HG02970 (cell line): ENCODE data around the gene BYSL.

ENCODE experiments used
- ATAC-seq: cut with Tn5 transposase; IDR thresholded peaks from one replicate; pipeline ENCODE4 v1.9.1; 2021; ENCODE audit warnings: mild to moderate bottlenecking, moderate library complexity, moderate number of reproducible peaks; ENCODE audit not compliant: unreplicated experiment, low FRiP score

Gene BYSL, protein sequence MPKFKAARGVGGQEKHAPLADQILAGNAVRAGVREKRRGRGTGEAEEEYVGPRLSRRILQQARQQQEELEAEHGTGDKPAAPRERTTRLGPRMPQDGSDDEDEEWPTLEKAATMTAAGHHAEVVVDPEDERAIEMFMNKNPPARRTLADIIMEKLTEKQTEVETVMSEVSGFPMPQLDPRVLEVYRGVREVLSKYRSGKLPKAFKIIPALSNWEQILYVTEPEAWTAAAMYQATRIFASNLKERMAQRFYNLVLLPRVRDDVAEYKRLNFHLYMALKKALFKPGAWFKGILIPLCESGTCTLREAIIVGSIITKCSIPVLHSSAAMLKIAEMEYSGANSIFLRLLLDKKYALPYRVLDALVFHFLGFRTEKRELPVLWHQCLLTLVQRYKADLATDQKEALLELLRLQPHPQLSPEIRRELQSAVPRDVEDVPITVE

DNA sequence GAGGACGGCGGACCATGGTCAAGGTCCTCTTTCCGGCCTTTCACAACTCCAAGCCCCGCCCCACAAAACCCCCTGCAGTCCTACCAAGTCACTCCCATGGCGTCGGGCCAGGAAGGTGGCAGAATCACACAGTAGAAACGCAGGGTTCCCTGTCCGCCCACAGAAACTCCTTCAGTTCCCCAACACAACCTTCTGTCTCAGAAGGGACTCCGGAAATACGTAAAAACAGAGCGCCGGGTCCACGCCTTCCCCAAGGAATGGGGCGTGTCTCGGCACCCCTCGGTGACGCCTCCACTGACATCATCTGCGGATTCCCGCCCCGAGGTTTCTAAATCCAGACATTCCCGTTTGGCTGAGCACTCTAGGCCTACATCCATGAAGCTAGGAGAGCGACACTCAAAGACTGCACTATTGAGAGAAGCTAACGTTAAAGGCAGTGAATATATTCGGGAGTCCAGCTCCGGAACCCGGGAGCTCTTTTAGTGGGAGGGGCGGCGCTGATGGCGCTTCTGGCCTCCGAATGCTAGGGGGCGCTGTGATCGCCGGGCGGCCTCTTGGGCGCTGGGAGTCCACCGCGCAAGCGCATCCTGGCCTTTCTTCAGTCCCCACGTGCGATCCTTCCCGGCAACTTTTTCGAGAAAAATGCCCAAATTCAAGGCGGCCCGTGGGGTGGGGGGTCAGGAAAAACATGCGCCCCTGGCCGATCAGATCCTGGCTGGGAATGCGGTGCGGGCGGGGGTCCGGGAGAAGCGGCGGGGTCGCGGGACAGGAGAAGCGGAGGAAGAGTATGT lies at the start of gene BYSL, which contains the start of gene MED20:
TSS of gene BYSL (plus strand) at position 579 of the 791 bp plus-strand sequence. CDS start at position 643, 64 bp downstream.
TSS of gene MED20 (minus strand) at position 219 of the 791 bp plus-strand sequence. CDS start at position 98, 121 bp downstream.
- peak; percentile 91 for ATAC-seq

DNA sequence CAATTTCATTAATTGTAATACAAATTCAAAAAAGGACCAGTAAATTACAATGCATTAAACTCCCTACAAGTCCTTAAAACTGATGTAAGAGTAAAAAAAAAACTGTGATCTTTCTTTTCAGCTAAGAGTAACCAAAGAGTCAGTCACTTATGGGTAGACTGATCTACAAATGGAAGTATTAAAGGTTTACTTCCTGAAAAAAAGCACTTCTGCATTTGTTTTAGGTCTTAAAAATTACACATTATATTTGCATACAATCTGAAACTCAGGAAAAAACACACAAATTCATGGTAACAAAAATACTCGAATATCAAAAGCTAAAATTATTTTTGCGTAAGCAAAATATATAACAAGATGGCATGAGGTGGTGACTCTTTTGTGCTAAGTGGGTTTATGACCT lies 49.6 kb upstream of the BYSL start:
- no peak for ATAC-seq

DNA sequence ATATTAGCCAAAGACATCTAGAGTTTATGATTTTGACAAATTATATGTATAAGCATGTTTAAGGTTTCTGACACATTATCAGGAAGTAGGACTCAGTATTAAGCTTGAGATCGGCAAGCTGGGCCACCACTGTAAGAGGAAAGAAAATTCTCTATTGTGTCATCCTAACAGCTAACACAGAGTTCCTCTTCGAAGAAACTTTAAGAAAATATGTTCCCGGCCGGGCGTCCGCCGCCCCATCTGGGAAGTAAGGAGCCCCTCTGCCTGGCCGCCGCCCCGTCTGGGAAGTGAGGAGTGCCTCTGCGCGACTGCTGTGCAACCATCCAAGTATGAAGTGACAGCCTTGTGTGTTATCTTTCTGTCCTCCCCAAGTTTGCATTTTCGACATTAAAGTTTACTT lies 49.2 kb upstream of the BYSL start:
- ATAC-seq: no peak

DNA sequence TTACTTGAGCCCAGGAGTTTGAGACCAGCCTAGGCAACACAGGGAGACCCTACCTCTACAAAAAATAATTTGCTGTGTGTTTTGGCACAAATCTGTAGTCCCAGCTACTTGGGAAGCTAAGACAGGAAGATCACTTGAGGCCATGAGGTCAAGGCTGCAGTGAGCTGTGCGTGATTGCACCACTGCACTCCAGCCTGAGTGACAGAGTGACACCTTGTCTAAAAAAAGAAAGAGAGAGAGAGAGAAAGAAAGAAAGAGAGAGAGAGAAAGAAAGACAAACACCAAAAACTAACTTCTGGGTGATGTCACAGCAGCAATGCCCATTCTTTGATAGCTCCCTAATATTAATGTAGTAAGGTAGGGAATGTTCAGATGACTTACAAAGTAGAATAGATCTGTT lies 46.6 kb upstream of the BYSL start:
- ATAC-seq: no peak

DNA sequence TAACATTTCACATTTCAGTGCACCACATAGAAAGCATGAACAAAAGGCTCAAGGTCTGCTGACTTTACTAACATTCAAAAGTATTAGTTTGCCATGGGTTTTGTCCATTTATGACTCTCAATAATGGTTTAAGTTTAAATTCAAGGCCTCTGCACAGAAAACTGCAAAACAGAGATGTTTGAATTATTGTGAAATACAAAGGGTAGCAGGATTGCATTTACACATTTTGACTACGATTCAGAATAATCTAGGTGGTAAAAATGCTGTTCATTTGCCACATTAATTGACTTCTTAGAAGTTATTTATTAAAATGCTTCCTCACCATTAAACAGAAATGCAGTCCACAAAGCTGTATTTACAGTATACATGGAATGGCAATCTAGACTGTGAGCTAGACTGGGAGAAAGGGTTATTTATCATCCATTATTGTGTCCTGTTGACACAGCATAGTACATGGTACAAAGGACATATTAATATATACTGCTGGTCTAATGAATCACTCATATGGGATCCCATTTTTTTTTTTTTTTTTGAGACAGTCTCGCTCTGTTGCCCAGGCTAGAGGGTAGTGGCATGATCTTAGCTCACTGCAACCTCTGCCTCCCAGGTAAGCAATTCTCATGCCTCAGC lies 44.1 kb upstream of the BYSL start:
- ATAC-seq: no peak

DNA sequence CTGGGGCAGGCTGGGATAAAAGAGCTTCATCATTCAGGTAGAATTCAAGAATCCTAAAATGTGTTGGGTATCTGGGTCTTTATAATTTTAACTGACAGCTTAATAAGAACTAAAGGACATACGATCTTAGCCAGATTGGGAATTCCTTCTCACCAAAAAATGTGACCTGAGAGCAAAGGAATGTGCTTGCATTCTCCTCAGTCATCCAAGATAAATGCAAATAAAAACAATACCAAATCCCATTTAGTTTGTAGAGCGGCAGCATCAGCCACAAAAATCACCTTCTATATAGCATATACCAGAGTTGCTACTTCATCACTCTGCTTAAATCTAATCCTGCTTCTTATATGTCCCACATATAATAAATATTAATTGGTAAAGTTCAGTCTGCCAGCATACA lies 43.1 kb upstream of the BYSL start:
- ATAC-seq: no peak

DNA sequence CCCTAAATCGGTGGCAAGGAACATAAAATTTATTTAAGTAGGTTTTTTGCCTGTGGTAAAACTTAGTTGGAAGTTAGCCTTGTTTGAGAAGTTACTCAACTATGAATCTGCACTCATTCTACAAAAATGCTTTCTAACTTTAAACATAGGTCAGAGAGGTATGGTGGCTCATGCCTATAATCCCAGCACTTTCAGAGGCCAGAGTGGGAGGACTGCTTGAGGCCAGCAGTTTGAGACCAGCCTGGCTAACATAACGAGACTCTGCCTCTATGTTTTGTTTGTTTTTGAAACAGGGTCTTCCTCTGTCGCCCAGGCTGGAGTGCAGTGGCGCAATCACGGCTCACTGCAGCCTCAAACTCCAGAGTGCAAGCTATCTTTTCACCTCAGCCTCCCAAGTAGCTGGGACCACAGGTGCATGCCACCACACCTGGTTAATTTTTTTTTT lies 42.3 kb upstream of the BYSL start:
- ATAC-seq: no peak

DNA sequence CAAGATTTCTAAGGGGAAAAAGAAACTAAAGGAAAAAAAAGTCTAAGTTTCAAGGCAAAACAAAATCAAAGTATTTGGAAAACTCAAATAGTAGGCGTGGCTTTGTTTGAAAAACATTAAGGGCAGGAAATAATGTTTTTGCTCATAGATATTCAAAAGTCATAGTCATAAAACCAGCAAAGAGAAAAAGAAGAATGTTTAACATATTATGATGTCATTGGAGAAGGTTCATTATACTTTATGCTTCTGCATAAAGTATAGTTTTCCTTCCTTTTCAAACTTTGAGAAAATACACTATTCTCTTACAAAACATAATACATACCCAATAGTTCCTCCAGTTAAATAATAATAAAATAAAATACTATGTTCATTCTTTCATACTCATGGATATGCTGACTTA lies 39.8 kb upstream of the BYSL start:
- ATAC-seq: no peak

DNA sequence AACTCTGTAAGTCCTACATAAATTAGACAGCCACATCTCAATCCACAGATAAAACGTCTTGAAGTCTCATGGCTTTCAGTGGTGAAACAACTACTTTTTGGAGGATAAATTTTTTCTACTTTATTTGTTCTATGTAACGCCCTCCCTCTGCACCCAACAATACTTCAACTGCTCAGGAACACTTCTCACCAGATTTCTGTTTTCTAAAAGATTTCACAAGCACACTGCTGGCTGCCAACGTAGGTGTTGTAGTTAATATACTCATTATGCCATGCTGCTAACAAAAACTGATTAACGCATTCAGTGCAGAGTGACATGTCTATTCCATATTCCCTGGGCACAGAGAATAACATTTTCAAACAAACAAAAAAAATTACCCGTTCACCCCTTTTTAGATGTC lies 36.3 kb upstream of the BYSL start:
- ATAC-seq: no peak

DNA sequence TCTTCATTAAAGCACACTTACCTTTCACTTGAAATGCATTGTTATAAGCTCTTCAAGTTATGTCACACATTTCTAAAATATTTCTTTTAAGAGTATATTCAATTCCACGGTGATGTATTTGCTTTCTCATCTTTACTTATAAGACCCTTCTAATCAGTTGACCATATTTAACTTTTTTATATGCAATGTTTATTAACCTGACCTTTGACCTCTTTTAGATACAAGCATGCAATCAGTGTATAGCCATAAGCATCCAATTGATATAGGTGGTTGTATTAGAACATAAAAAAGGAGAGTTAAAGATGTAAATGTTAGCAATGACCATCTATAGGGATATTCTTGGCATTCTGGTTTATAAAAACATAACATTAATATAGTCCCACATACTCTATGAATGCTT lies 35.4 kb upstream of the BYSL start:
- ATAC-seq: no peak

DNA sequence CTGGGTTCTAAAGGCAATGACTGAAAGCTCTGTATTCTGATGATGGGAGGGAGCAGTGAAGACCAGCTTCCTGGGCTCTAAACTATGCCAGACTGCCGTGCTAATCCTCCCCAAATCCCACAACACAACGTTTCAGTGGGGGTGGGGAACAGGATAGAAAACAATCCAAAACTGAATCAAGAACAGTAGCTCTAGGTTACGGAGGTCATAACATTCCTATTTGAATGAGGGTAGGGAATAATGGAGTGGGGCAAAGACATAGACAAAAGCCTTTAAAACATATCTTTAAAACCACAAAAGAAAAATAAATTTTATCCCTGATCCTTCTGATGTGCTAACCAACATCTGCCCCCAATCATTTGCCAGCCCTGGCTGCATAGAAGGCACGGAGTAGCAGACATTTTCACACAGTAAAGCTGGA lies 34.0 kb upstream of the BYSL start:
- no peak for ATAC-seq

DNA sequence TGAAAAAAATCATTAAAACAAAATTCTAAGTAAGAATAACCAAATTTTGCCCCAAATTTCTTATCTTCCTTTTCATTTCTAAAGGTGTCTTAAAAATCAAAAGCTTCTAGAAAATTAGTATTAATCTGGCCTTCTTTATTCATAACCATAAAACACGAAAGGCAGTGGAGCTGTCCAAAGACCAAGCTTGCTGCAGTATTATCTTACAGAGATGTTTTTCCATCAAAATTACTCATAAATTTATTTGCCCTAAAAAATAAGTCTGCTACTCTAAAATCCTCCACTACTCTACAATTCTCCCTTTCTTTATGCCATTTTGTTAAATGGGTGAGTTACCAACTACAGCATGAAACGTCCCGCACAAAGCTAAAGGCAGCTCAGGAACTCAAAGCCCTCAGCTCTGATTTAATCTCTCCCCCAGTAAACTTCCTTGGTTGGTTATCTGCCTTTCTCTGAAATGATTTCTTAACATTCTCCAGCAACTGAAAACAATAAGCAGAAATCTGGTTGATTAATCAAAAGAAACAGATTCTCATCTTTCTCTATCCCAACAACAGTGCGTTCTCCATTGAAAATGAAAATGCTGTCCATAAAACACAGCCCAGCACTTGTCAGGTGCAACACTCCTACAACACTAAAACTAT lies 28.3 kb upstream of the BYSL start:
- no peak for ATAC-seq

DNA sequence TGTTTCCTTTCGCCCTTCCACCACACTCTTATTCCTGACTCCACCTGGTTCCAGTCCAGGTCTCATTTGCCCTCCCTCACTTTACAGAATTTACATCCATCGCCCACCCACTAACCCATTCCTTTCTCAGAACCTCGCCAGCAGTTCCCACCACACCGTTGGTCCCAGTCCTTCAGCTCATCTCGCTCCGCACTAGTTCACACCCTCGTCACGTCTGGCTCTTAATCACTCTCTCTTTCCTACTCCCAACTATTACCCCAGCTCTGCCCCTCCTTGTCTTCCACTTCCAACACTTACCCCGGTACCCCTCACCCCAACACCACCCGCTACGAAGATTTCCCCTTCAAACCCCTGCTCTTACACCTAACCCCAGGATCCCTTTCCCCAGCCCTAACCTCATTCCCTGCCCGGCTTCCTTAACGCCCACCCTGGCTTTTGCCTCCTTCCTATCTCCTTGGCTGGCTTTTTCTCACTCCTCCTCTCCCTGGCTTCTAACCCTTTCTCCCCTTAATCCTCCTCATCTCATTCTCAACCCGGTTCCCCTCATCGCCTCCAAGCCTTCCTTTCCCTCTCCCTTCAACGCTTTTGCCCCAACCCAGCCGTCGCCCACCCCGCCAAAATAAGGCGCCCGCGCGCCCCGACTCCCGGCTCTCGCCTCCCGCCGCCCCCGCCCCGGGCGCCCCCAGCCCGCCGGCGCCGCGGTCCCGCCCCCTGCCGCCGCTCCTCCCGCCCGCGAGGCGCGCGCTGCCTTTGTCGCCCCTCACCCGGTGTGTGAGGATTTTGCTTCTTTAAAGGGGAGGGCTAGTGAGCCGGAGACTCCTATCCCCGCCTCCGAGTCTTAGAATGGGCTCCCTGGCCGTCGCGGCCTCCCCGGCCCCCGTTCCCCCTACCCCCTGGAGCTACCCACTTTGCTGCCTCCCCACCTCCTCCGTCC lies 26.7 kb upstream of the BYSL start:
- peak; percentile 31 for ATAC-seq

DNA sequence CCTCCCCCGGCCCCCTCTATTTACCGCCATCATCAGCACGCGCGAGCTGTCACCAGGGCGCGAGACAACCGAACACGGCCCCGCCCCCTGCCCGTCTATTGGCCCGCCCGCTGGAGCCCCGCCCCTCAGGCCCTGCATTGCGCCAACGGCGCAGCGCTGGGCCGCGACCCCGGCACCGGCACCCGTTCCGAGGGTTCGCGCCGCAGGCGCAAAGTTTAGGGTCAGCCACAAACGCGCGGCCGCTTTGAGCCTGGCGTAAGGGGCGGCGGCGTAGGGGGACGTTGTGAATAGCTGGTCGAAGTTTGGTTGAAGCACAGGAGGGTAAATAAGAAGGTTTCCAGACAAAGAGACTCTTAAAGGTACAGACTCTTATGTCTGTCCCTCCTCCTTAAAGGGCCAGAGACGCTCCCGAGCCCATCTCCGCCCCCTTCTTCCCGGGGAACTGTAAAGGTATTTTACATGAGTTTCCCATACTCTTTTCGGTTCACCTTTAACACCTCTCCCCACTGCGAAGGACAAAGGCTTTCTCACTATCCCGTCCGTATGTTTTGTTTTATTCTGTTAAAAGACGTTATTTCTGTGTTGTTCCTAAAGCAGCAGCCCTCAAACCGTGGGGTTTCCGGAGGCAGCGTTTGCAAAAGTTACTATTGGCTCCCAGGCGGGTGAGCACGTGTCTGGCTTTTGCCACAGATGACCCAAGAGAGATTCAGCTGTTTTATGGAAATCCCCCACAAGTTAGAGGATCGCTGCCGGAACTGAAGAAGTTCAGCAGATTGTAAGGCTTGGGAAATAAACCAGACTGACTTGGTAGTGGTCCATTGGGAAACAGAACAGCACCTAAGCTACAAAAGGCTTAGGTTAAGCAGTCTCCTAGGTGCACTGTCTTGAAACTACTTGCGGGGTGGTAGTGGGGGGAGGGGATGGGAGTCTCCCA lies 25.7 kb upstream of the BYSL start, which contains the start of gene USP49:
TSS of gene USP49 (minus strand) at position 76 of the 934 bp plus-strand sequence. CDS start 88,392 bp downstream, outside the sequence.
- ATAC-seq: peak; percentile 78

DNA sequence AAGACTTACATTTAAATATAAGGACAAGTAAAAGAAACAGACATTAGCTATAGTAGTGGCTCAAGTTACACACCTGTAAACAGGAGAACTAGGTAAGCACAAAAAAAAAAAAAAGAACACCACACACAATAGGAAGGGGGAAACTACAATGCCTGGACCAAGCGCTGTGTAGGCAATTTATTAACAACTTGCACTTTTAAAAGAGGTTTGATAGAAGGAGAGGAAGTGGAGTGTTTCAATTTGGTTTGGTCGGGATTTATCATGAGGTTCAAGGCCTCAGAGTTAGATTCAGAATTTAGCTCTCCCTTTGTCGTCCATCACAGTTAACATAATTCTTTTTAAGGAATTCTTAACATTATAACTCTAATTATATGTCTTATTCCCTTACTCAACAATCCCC lies 25.0 kb upstream of the BYSL start:
- no peak for ATAC-seq

DNA sequence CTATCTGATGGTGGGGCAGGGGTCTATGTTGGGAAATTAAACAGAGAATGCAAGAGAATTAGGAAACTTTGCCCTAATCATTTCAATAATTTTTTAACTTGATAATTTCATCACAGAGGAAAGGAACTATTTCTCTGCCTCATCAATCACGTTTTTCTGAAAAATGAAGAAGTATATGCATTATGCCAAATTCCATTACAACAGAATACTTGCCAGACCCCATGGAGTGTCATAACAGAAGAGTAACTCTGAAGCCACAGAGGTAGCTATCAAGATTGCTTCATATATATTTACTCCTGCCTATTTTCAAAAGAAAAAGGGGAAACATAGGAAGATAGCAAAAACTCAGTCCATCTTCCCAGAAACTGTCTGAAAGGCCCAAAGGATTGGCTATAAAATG lies 20.4 kb upstream of the BYSL start:
- ATAC-seq: no peak

DNA sequence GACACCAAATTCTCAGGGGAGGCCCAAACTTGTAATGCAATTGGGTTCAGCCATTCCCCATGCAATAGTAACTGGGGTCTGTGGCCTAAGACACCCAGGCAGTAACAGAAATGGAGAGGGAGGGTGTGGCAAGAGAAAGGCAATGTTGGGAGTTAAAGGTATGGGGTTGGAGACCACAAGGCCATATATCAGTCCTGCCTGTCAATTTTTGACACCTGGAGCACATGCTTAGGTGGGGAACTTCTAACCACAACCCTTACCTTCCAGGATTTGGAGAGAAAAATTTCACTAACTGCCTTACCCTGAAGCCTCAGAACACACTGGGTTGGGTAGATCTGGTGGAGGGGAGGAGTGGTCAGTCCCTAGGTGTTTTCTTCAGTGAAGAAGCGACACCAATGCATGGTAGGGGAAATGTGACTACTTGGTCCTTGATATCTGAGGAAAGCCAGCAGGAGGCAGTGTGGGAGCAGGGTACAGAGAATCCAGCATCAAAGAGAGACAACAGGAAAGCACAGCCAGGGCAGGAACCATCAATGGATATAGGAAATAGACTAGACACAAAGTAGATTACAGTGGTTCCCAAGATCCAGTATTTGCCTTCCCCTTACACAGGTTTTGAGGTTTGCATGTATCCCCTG lies 19.3 kb upstream of the BYSL start:
- no peak for ATAC-seq

DNA sequence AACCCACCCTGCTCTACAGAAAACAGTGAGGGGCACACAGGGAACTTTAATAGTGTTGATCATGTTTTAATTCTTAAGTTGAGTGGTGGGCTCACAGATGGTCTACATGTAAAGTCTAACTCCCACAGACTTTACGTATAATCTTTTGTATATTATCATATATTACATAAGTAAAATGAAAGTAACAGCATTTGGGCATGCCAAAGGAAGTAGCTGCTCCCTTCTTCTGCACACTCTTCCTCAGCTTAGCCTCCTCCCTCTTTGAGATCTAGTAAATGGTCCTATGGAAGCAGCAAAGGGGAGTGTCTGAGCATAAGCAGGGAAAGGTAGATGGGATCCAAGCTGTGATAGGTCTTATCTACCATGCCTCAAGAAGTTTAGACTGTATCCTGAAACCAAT lies 11.6 kb upstream of the BYSL start:
- ATAC-seq: no peak
